ENCODE results near the gene NRDE2.

DNA sequence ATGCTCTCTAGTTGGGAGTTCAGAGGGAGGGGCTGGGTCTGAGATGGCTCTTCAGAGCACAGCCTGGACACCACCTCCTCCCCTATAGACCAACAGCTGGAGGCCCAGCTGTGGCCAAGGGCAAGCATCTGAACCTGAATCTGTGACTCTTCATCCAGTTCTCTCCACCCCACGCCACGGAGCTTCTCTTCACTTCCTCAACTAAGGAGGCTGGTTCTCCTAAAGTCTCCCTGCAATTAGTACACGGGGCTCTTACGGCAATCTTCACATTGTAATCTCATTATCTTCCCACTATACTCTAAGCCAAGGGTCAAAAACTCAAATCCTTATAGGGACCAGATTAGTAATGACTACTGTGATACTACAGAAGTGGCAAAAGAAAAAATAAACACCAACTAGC, 9.8 kb downstream of the NRDE2 start:
- TF ChIP-seq, protein P1, sequence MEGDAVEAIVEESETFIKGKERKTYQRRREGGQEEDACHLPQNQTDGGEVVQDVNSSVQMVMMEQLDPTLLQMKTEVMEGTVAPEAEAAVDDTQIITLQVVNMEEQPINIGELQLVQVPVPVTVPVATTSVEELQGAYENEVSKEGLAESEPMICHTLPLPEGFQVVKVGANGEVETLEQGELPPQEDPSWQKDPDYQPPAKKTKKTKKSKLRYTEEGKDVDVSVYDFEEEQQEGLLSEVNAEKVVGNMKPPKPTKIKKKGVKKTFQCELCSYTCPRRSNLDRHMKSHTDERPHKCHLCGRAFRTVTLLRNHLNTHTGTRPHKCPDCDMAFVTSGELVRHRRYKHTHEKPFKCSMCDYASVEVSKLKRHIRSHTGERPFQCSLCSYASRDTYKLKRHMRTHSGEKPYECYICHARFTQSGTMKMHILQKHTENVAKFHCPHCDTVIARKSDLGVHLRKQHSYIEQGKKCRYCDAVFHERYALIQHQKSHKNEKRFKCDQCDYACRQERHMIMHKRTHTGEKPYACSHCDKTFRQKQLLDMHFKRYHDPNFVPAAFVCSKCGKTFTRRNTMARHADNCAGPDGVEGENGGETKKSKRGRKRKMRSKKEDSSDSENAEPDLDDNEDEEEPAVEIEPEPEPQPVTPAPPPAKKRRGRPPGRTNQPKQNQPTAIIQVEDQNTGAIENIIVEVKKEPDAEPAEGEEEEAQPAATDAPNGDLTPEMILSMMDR (IDR thresholded peaks at IDR 0.05; ENCODE audit: insufficient read depth, low read depth, low read length): no peak
- TF ChIP-seq EZH2 (IDR thresholded peaks at IDR 0.05; ENCODE audit: insufficient read depth, low read length): no peak

Data from astrocyte (in vitro differentiated cells and primary cell).